ENCODE results near the gene GLTP.
"Not testable (repeated sequence)": the region's sequence is repeated elsewhere in the genome, so short reads cannot be mapped to it uniquely, and the experiment has no call there.

The GLTP gene

GRCh38 chr12:109880043-109880931 is at the start of gene GLTP:
GLTP (minus strand) TSS chr12:109880541; CDS start chr12:109880374, 167 bp downstream.
- peak; percentile 90 for DNase-seq (ENCODE audit: low spot score)

GRCh38 chr12:109929326-109929725 is 49.0 kb upstream of the GLTP start:
- DNase-seq (ENCODE audit: low spot score): not testable (repeated sequence)

- no peak for DNase-seq (ENCODE audit: low spot score)
These were observed 47.8 kb upstream of the GLTP start for GRCh38 chr12:109928058-109928656.

- no peak for DNase-seq (ENCODE audit: low spot score)
These were observed 47.3 kb upstream of the GLTP start for GRCh38 chr12:109927622-109928021.

- DNase-seq (ENCODE audit: low spot score): no peak
These were observed 46.3 kb upstream of the GLTP start for GRCh38 chr12:109926488-109927210.

- no peak for DNase-seq (ENCODE audit: low spot score)
These were observed 45.7 kb upstream of the GLTP start for GRCh38 chr12:109926016-109926415.

GRCh38 chr12:109925185-109925840 is 45.0 kb upstream of the GLTP start:
- no peak for DNase-seq (ENCODE audit: low spot score)

- no peak for DNase-seq (ENCODE audit: low spot score)
These were observed 43.3 kb upstream of the GLTP start for GRCh38 chr12:109923481-109924245.

GRCh38 chr12:109923038-109923437 is 42.7 kb upstream of the GLTP start:
- DNase-seq (ENCODE audit: low spot score): no peak

- no peak for DNase-seq (ENCODE audit: low spot score)
These were observed 41.6 kb upstream of the GLTP start for GRCh38 chr12:109921982-109922381.

- no peak for DNase-seq (ENCODE audit: low spot score)
These were observed 40.0 kb upstream of the GLTP start for GRCh38 chr12:109920261-109920780.

- no peak for DNase-seq (ENCODE audit: low spot score)
These were observed 39.1 kb upstream of the GLTP start for GRCh38 chr12:109919456-109919855.

GRCh38 chr12:109916045-109916444 is 35.7 kb upstream of the GLTP start:
- no peak for DNase-seq (ENCODE audit: low spot score)

- DNase-seq (ENCODE audit: low spot score): no peak
These were observed 35.1 kb upstream of the GLTP start for GRCh38 chr12:109915171-109916040.

GRCh38 chr12:109914461-109914860 is 34.1 kb upstream of the GLTP start:
- DNase-seq (ENCODE audit: low spot score): no peak

GRCh38 chr12:109912855-109913321 is 32.5 kb upstream of the GLTP start:
- no peak for DNase-seq (ENCODE audit: low spot score)

- DNase-seq (ENCODE audit: low spot score): no peak
These were observed 30.6 kb upstream of the GLTP start for GRCh38 chr12:109910969-109911348.

- DNase-seq (ENCODE audit: low spot score): no peak
These were observed 30.1 kb upstream of the GLTP start for GRCh38 chr12:109910254-109910968.

- DNase-seq (ENCODE audit: low spot score): no peak
These were observed 25.0 kb upstream of the GLTP start for GRCh38 chr12:109905301-109905700.
